Nephron progenitor cell (in vitro differentiated cells): ENCODE results near the gene RNF20.
A peak's percentile ranks its signal among the peaks of the same experiment; 100 is the strongest.
"Not testable (repeated sequence)": the region's sequence is repeated elsewhere in the genome, so short reads cannot be mapped to it uniquely, and the experiment has no call there.

Source experiments
- DNase-seq: peaks from one replicate; pipeline ENCODE4 v3.0.0; 2021
- H3K27ac Mint-ChIP-seq: 2 replicates; pipeline ENCODE4 v1.8.0; 2021; ENCODE audit warnings: mild to moderate bottlenecking, moderate library complexity, mixed read lengths
- H3K27me3 Mint-ChIP-seq: 2 replicates; pipeline ENCODE4 v1.8.0; 2021; ENCODE audit warnings: mild to moderate bottlenecking, low read depth, mixed read lengths; ENCODE audit not compliant: poor library complexity
- H3K36me3 Mint-ChIP-seq: 2 replicates; pipeline ENCODE4 v1.8.0; 2021; ENCODE audit warnings: low read depth, mixed read lengths
- H3K4me1 Mint-ChIP-seq: 2 replicates; pipeline ENCODE4 v1.8.0; 2021; ENCODE audit warnings: mixed read lengths
- H3K4me3 Mint-ChIP-seq: 2 replicates; pipeline ENCODE4 v1.8.0; 2021; ENCODE audit warnings: mild to moderate bottlenecking, moderate library complexity, mixed read lengths
- H3K9me3 Mint-ChIP-seq: 2 replicates; pipeline ENCODE4 v1.8.0; 2021; ENCODE audit warnings: mild to moderate bottlenecking, moderate library complexity, mixed read lengths
- CTCF ChIP-seq: fragments of 200-600 bp; sonication (generic); IDR thresholded peaks from 2 replicates; pipeline ENCODE4 v1.5.0; 2021; ENCODE audit warnings: antibody characterized with exemption

Gene RNF20

GRCh38 chr9:101540069-101540468 is 6.4 kb downstream of the RNF20 start:
- Mint-ChIP-seq H3K27ac (no peak overlapping the region), H3K36me3 (peaks cover 18% of the 10 kb centered on the region), H3K27me3 (no peaks in the 10 kb centered on the region), H3K4me3 (no peak overlapping the region), H3K9me3 (no peaks in the 10 kb centered on the region), H3K4me1 (peaks cover 6% of the 10 kb centered on the region)
- no peak for TF ChIP-seq CTCF
- no peak for DNase-seq

- no peaks in the 10 kb centered on the region for H3K4me1 Mint-ChIP-seq
- H3K27me3 Mint-ChIP-seq = no peaks in the 10 kb centered on the region
- no peak overlapping the region for H3K27ac Mint-ChIP-seq
- no peak overlapping the region for H3K4me3 Mint-ChIP-seq
- no peaks in the 10 kb centered on the region for H3K9me3 Mint-ChIP-seq
- TF ChIP-seq CTCF = no peak
- peaks cover 36% of the 10 kb centered on the region for H3K36me3 Mint-ChIP-seq
- DNase-seq = no peak
Measured at GRCh38 chr9:101543098-101543735, 9.6 kb downstream of the RNF20 start.

- H3K9me3 Mint-ChIP-seq, H3K4me3 Mint-ChIP-seq, H3K4me1 Mint-ChIP-seq, H3K27me3 Mint-ChIP-seq, H3K27ac Mint-ChIP-seq: not testable (repeated sequence)
- peaks cover 77% of the 10 kb centered on the region for H3K36me3 Mint-ChIP-seq
- TF ChIP-seq CTCF = peak; percentile 44
- peak; percentile 20 for DNase-seq
Measured at GRCh38 chr9:101549472-101550098, 15.9 kb downstream of the RNF20 start.

- H3K4me1 Mint-ChIP-seq = no peaks in the 10 kb centered on the region
Measured at GRCh38 chr9:101561740-101562139, 28.1 kb downstream of the RNF20 start.

GRCh38 chr9:101562966-101563365 is 29.3 kb downstream of the RNF20 start:
- TF ChIP-seq CTCF = no peak
- Mint-ChIP-seq H3K27me3 (no peaks in the 10 kb centered on the region), H3K4me3 (no peak overlapping the region), H3K36me3 (peaks cover 82% of the 10 kb centered on the region), H3K4me1 (no peaks in the 10 kb centered on the region), H3K9me3 (peaks cover 20% of the 10 kb centered on the region), H3K27ac (no peak overlapping the region)
- DNase-seq = no peak

More at GRCh38 chr9:101561740-101562139, 28.1 kb downstream of the RNF20 start:
- Mint-ChIP-seq H3K9me3 (peaks cover 28% of the 10 kb centered on the region), H3K36me3 (peaks cover 88% of the 10 kb centered on the region), H3K27ac (no peak overlapping the region), H3K27me3 (no peaks in the 10 kb centered on the region), H3K4me3 (no peak overlapping the region)
- DNase-seq = no peak
- no peak for TF ChIP-seq CTCF

GRCh38 chr9:101564252-101564651 is 30.6 kb downstream of the RNF20 start:
- DNase-seq = no peak
- Mint-ChIP-seq H3K36me3 (peaks cover 75% of the 10 kb centered on the region), H3K4me1 (no peaks in the 10 kb centered on the region), H3K27ac (no peak overlapping the region), H3K9me3 (peaks cover 7% of the 10 kb centered on the region), H3K27me3 (no peaks in the 10 kb centered on the region), H3K4me3 (no peak overlapping the region)
- no peak for TF ChIP-seq CTCF
